GM12874 (cell line): Measurements from ENCODE around the gene PIP5K1B.

Experiments
- TF ChIP-seq, protein P1 (sequence below): IDR thresholded peaks from 2 replicates; pipeline ENCODE4 v1.5.1; 2011; ENCODE audit warnings: low read depth, mild to moderate bottlenecking, control low read depth, low read length, moderate library complexity; ENCODE audit not compliant: insufficient read depth

PIP5K1B gene

DNA sequence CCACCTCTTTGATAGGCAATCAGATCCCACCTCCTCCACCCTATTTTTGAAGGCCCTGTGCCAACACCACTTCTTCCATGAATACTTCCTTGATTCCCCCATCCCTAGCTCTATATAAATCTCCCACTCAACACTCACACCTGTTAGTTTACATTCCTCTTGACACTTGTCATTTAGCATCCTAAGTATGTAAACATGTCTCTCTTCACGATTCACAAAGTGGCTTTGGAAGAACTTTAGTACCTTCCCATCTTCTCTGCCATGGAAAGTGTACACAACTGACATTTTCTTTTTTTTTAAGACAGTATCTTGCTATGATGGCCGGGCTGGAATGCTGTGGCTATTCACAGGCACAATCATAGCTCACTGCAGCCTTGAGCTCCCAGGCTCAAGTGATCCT lies 329.0 kb downstream of the PIP5K1B start:
- TF ChIP-seq, protein P1, sequence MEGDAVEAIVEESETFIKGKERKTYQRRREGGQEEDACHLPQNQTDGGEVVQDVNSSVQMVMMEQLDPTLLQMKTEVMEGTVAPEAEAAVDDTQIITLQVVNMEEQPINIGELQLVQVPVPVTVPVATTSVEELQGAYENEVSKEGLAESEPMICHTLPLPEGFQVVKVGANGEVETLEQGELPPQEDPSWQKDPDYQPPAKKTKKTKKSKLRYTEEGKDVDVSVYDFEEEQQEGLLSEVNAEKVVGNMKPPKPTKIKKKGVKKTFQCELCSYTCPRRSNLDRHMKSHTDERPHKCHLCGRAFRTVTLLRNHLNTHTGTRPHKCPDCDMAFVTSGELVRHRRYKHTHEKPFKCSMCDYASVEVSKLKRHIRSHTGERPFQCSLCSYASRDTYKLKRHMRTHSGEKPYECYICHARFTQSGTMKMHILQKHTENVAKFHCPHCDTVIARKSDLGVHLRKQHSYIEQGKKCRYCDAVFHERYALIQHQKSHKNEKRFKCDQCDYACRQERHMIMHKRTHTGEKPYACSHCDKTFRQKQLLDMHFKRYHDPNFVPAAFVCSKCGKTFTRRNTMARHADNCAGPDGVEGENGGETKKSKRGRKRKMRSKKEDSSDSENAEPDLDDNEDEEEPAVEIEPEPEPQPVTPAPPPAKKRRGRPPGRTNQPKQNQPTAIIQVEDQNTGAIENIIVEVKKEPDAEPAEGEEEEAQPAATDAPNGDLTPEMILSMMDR, result no peak

DNA sequence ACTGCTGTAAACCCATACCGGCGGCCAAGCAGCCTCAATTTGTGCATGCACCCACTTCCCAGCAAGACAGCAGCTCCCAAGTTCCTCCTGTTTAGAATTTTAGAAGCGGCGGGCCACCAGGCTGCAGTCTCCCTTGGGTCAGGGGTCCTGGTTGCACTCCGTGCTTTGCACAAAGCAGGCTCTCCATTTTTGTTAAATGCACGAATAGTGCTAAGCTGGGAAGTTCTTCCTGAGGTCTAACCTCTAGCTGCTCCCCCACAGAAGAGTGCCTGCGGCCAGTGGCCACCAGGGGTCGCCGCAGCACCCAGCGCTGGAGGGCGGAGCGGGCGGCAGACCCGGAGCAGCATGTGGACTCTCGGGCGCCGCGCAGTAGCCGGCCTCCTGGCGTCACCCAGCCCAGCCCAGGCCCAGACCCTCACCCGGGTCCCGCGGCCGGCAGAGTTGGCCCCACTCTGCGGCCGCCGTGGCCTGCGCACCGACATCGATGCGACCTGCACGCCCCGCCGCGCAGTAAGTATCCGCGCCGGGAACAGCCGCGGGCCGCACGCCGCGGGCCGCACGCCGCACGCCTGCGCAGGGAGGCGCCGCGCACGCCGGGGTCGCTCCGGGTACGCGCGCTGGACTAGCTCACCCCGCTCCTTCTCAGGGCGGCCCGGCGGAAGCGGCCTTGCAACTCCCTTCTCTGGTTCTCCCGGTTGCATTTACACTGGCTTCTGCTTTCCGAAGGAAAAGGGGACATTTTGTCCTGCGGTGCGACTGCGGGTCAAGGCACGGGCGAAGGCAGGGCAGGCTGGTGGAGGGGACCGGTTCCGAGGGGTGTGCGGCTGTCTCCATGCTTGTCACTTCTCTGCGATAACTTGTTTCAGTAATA lies 330.6 kb downstream of the PIP5K1B start, which contains the start of gene FXN:
FXN (plus strand) TSS at position 315 of the 871 bp plus-strand sequence; CDS start at position 346, 31 bp downstream.
- TF ChIP-seq, protein P1, result peak; percentile 99

DNA sequence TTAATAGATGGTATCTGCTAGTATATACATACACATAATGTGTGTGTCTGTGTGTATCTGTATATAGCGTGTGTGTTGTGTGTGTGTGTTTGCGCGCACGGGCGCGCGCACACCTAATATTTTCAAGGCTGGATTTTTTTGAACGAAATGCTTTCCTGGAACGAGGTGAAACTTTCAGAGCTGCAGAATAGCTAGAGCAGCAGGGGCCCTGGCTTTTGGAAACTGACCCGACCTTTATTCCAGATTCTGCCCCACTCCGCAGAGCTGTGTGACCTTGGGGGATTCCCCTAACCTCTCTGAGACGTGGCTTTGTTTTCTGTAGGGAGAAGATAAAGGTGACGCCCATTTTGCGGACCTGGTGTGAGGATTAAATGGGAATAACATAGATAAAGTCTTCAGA lies 331.3 kb downstream of the PIP5K1B start:
- TF ChIP-seq, protein P1, result no peak

DNA sequence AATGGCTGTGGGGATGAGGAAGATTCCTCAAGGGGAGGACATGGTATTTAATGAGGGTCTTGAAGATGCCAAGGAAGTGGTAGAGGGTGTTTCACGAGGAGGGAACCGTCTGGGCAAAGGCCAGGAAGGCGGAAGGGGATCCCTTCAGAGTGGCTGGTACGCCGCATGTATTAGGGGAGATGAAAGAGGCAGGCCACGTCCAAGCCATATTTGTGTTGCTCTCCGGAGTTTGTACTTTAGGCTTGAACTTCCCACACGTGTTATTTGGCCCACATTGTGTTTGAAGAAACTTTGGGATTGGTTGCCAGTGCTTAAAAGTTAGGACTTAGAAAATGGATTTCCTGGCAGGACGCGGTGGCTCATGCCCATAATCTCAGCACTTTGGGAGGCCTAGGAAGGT lies 331.8 kb downstream of the PIP5K1B start:
- TF ChIP-seq, protein P1, result no peak

DNA sequence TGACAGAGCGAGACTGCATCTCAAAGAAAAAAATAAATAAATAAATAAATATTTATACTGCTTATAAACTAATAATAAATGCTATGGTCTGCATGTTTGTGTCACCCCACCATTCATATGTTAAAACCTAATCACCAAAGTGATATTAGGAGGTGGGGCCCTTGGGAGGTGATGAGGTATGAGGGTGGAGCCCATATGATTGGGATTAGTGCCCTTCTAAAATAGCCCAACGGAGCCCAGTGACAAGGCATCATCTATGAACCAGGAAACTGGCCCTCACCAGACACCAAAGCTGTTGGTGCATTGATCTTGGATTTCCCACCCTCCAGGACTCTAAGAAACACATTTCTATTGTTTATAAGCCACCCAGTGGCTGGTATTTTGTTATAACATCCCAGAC lies 335.6 kb downstream of the PIP5K1B start:
- TF ChIP-seq, protein P1, result no peak

DNA sequence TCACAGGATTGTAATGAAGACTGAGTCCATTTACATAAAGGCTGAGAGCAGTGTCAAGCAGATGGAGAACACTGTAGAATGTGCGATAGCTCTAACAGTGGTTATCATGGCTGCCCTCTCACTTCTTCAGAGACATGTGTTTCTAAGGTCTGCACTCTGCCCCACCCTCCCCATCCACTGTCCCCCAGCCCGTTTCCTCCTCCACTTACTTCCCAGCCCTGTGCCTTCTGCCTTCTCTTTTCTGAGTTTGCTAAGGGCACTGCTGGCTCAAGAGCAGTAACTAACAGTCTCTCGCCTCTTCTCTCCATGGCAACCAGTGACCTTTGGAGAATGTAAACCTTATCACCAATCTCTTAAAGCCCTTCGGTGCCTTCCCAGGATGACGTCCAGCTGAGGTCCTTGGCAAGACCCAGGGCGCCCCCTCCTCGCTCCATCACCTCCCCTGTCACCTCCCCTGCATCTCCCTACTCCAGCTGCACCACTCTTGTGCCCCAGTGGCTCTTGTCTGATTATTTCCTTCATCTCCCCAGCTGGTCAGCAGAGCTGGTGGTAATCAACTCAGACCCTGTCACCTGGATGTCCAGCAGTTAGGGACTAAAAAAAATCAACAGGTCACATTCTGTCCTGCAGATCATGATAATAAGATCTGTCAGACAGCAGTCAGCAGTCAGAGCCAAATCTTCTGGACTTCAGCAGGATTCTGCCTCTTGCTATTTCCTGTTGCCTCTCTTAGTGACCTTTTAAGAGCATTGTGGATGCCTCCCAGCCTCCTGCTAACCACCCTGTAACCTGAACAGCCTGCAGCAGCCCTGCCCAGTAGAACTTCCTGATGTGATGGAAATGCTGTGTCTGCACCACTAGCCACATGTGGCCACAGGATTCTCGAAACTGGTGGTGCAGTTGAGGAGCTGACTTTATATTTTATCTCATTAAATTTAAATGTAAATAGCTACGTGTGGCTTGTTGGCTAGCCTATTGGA lies 339.5 kb downstream of the PIP5K1B start:
- TF ChIP-seq, protein P1, result no peak

DNA sequence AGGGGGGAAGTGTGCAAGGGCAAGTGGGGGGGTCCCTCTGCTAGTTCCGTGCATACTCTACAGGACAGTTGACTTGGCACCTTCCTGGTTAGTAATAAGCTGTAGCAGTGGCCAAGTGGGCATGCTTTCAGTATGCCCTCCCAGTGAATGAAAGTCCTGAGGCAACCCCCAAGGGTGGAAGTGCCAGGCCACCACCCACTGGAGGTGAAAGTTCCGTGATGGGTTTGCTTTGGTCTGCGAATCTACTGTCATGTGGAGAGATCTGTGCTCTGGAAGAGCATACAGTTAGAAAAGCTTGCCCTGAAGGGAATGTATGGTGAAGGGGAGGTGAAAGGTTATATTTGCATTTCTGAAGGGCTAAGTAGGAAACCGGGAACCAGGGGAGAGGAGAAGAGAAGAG lies 340.8 kb downstream of the PIP5K1B start:
- TF ChIP-seq, protein P1, result no peak
